Measurements from ENCODE around the gene BAG5.
A peak's percentile ranks its signal among the peaks of the same experiment; 100 is the strongest.
"Not testable (repeated sequence)": the region's sequence is repeated elsewhere in the genome, so short reads cannot be mapped to it uniquely, and the experiment has no call there.

BAG5 gene

GRCh38 chr14:103533999-103534575, 28.4 kb downstream of the BAG5 start:
- peak; percentile 11 for DNase-seq

- no peak for DNase-seq
These were observed 29.1 kb downstream of the BAG5 start for GRCh38 chr14:103533137-103533998.

DNA sequence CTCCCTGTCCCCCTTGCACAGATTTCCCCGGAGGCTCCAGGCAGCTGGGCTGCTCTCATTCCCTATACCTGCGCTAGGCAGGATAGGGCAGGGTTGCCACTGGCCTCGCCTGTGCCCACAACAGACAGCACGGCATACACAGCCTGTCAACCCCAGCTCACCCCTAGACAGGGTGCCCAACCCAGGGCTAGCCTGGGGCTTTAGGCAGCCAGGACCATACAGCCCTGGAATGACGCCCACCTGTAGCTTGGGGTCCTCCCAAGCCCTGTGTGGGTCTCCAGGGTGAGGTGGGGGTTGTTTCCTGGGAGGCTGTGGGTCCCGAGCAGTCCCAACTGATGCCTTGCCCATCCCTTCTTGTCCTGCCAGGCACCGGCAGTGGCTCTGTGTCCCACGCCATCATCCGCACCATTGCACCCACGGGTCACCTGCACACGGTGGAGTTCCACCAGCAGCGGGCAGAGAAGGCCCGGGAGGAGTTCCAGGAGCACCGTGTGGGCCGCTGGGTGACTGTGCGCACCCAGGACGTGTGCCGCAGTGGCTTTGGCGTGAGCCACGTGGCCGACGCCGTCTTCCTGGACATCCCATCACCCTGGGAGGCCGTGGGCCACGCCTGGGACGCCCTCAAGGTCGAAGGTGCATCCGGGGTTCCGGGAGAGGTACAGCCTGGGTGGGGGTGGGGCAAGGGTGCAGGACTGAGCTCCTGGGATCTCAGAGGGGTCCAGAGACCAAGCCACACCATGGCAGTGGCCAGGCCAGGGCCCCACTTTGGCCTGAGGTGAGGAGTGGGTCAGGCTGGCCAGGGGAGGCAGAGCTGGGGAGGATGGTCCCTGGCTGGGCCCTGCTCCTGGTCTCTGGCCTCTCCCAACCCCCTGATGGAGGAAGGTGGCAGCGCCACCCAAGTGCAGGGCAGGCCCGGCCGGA, 30.0 kb downstream of the BAG5 start:
- no peak for DNase-seq

GRCh38 chr14:103531421-103532215, 30.8 kb downstream of the BAG5 start:
- no peak for DNase-seq

GRCh38 chr14:103530831-103531230, 31.6 kb downstream of the BAG5 start:
- DNase-seq, result no peak

DNA sequence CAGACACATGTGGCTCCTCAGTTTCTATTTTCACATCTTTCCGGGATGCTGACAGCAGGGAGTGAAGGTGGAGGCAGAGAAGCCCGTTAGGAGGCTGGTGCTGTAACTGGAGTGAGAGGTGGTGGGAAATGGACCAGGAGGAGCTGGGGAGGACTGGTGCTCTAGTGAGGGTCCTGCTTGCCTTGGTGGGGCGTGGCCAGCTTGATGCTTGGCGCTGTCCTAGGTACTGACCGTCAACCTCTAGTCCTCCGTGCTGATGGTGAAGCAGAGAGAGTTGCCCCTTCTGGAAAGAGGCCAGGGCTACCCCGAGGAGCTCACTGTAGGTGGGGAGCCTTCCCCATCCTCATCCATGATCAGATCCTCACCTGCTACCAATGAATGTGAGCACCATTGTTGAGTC, 32.1 kb downstream of the BAG5 start:
- no peak for DNase-seq

DNA sequence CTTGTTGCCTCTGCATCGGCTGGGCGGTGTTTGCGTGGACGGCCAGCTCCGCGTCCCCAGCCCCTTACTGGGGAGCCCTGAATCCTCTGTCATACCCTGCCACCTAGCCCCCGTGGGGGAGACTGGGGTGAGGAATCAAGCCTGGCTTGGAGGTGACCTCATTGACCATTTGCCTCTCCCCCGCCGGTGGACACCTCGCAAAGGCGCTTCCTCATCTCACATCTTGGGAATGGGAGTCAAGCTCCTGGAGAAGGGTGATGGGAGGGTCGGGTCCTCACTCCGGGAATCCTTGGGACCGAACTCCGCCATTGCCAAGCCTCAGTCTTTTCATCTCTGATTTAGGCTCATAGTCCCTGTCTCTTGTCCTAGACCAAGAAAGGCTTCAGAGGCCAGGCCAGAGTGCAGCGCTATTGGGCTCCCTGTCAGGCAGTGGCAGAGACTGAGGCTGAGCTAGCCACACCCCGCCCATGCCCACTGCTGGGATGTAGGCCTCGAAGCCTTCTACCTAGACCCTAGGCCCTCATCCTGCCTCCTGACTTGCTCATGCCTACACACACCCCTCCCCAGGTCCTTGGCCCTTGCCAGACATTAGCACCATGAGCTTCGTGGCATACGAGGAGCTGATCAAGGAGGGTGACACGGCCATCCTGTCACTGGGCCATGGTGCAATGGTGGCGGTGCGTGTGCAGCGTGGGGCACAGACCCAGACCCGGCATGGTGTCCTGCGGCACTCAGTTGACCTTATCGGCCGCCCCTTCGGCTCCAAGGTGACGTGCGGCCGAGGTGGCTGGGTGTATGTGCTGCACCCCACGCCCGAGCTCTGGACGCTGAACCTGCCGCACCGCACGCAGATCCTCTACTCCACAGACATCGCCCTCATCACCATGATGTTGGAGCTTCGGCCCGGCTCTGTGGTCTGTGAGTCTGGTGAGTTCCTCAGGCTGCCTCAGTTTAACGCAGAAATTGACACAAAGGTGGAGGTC, 32.8 kb downstream of the BAG5 start:
- DNase-seq, result no peak

GRCh38 chr14:103528587-103529382, 33.7 kb downstream of the BAG5 start, which contains the start of gene TRMT61A:
Gene TRMT61A, plus strand, starts transcription at chr14:103529196. Its CDS starts 783 bp downstream, at chr14:103529979.
- peak; percentile 78 for DNase-seq

DNA sequence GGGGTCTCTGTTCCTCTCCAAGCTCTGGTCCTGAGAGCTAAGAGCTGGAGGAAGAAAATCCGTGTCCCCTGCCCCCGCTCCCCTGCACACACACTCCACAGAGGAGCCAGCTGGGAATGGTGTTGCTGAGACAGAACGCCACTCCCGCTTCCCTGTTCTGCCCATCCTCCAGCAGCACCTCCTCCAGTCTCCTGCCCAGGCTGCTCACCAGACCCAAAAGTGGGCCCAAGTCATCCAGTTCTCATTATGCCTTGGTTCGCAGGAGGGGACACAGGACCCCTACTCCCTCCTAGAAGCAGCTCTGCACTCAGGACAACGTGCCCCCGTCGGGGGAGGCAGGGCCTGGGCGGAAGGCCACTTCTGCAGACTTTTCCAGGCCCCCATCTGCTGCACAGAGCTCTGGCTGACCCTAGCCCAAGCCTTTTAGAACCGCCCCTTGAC, 34.3 kb downstream of the BAG5 start:
- peak; percentile 11 for DNase-seq

DNA sequence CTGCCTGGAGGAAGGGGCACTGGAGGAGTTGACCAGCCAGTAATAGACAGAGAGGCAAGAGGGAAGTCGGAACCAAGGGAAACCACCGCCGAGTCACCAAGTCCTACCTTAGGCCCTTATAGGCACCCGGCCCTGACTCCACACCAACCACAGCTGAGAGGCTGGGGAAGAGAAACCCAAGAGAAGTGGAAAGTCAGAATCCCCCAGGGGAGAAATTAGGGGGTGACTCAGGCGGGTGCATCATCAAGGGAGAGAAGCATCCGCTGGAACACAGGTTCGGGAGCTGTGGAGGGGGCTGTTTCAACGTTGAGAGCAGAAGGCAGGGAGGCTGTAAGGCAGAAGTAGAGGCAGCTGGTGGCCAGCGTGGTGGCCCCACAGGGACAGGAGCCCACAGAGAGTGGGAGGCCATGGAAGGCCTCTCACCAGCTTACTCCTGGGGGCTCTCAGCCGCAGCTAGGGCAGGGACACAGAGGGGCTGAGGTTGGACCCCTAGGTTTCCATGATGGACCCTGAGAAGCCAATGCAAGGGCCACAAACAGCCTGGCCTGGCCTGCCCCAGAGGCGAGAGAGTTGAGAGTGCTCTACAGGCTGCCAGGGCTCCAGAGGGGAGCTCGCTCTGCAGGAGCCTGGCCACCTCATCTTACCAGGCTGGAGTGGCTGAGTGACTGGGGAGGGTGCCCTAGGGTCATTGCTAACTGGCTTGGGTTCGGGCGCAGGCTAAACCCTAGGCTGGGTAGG, 34.9 kb downstream of the BAG5 start:
- DNase-seq, result no peak

GRCh38 chr14:103526914-103527248, 35.6 kb downstream of the BAG5 start:
- DNase-seq, result no peak

DNA sequence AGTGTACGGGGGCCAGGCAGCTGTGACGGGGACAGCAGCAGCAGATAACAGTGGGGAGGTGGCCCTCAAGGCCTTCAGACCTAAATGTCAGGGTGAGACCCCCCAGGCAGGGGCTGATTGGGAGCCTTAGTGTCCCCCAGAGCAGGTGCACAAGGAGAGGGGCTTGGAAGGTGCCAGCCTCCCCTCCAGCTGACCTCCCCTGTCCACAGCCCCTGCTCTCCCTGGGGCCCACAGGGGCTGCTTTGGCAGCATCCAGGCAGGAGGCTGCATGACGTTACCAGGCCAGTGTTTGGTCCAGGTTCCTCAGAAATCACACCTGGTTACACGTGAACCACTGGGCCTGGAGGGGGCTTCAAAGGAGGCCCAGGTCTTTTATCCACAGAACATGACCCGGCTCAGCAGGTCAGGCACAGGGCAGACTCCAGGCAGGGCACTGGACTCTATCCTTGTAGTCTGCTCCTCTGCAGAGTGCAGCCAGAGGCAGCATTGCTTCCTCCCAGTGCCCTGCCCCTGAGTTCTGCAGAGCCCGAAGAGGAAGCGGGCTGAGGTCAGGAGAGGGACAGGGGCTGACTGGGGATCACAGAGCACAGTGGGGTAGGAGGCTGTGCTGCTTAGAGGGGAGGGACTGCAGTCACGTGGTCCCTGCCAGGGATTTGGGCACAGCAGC, 36.1 kb downstream of the BAG5 start:
- no peak for DNase-seq

DNA sequence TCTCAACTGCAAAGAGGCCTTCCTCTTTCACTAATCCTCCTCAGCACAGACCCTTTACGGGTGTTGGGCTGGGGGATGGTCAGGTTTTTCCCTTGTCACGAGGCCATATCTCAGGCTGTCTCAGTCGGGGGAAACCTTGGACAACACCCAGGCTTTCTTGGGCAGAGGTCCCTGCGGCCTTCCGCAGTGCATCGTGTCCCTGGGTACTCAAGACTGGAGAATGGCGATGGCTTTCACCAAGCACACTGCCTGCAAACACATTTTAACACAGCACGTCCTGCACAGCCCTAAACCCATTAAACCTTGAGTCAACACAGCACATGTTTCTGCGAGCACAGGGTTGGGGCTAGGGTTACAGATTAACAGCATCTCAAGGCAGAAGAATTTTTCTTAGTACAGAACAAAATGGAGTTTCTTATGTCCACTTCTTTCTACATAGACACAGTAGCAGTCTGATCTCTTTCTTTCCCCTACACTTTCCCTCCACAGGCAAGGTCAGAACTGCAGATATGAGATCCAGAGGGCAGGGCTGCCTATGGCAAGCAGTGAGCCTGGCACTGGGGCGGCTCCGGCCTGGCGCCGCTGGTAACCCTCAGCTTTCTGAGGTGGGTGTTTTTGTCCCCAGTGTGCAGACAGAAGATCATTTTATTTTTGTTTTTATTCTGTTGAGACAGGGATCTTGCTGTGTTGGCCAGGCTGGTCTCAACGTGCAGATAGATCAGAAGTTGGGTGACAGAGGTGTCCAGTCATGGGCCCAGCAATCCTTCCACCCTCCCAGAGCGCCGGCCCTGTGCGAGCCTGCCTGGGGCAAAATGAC, 36.8 kb downstream of the BAG5 start:
- not testable (repeated sequence) for DNase-seq

DNA sequence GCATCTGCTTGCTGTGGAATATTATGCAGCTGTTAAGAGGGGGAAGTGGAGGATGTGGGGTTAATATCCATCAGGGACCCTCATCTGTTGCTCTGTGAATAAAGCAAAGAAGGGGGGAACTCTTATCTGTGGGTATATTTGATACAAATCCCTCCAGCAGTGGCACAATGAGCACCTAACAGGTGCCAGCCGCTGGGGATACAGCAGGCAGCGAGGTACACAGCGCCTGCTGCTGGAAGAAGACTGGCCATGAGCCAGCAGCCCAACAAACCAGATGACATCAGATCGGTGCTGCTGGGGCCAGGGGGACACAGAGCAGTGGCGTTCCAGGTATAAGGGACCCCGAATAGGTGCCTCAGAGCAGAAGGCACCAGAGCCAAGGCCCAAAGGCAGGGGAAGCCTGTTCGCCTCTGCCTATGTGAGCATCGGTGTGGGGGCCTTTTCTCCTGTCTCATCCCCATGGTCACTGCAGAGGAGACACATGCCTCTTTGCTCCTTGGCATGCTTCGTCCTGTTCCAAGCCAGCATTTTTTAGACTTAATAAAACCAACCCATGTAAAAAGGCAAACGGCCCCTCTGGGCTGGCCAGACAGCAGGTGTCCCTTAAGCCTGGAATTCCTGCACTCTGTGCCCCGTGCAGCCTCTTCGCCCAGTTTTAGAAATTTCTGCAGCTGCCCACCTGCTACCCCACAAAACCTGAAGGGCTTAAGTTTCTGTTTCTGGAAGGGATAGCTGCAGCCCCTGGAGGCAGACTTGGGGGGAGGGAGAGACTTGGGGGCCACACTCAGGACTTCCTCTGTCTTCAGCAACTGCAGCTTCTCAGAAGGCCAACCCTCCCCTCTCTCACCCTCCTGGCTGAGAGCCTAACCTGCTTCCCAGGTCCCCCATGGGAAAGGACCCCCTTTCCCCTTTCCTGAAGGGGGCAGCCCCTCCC, 38.2 kb downstream of the BAG5 start:
- DNase-seq, result no peak

- no peak for DNase-seq
These were observed 38.9 kb downstream of the BAG5 start for GRCh38 chr14:103523575-103523954.

DNA sequence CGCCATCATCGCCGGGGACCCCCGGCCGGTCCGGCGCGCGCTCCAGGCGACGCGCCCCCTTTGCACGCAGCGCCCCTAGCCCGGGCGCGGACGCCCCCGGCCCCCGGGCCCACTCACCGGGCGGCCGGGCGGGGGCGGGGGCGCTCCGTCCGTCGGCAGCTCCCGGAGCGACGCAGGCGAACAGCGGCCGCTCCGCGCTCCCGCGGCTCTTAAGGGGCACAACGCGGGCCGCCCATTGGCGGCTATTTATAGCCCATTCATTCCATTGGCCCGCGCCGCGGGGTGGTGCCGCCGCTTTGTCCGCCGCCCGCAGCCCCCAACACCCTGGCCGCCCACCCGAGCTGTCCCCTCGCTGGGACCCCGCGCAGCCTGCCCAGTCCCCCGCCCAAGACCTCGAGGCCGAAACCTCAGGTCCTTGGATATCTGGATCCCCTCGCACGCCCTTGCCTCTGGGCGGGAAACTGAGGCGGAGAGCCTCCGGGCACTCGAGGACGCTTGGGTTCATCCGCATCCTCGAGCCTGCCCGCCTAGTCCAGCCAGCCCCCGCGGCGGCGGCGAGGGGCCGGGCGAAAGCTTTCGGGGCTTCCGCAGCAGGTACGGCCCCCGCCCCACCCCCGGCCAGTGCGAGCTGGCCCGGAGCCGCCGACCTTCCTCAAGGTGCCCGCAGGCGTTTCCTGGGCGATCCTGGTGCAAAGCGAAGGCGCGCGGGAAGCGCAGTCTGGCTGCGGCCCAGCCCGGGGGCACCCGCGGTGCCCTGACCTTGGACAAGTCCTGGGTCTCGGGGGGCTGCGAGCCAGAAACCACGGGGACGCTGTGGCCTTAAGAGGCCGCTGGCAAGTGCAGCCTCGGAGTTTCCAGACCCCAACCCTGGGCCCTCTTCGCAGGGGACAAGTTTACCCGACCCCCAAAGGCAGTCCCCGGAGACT, 39.5 kb downstream of the BAG5 start, which contains the start of gene CKB:
CKB (minus strand) TSS at position 182 of the 926 bp plus-strand sequence. CDS start 337 bp downstream, outside the sequence.
- DNase-seq, result peak; percentile 76

Measured in NCI-H2227 treated with DMSO at 0.1 percent for 48 hours (cell line).